ENCODE measurements around the gene KCNK18.

KCNK18 gene

GRCh38 chr10:117197189-117197588, at the start of gene KCNK18:
TSS of gene KCNK18 (plus strand) at chr10:117197489. CDS start at chr10:117197489, 0 bp downstream.
- Histone ChIP-seq H3K9me3 (ENCODE audit: control insufficient read depth, insufficient read depth, low read depth, low read length) (no peaks in the 10 kb centered on the region; the same call in 1 of the 2 replicates), H3K27me3 (ENCODE audit: control insufficient read depth, insufficient read depth, low read length) (no peaks in the 10 kb centered on the region), H3K4me3 (ENCODE audit: low read depth, low read length) (no peak within 1 kb of the TSS), H3K36me3 (ENCODE audit: control insufficient read depth, insufficient read depth, low read length) (no peaks in the 10 kb centered on the region), H3K4me1 (ENCODE audit: control insufficient read depth, insufficient read depth, low read length) (peaks cover 4% of the 10 kb centered on the region), H3K27ac (ENCODE audit: low read depth, low read length) (no peak within 1 kb of the TSS), H3K9ac (ENCODE audit: low read length) (no peak within 1 kb of the TSS)

GRCh38 chr10:117148284-117148683, 49.0 kb upstream of the KCNK18 start:
- H3K4me1 ChIP-seq (ENCODE audit: control insufficient read depth, insufficient read depth, low read length) = no peaks in the 10 kb centered on the region
- no peak overlapping the region for H3K4me3 ChIP-seq (ENCODE audit: low read depth, low read length)
- H3K27me3 ChIP-seq (ENCODE audit: control insufficient read depth, insufficient read depth, low read length) = peaks cover 97% of the 10 kb centered on the region
- H3K9ac ChIP-seq (ENCODE audit: low read length) = no peak overlapping the region
- no peaks in the 10 kb centered on the region for H3K36me3 ChIP-seq (ENCODE audit: control insufficient read depth, insufficient read depth, low read length)
- peaks cover 16% of the 10 kb centered on the region for H3K9me3 ChIP-seq (ENCODE audit: control insufficient read depth, insufficient read depth, low read depth, low read length)
- H3K27ac ChIP-seq (ENCODE audit: low read depth, low read length) = no peak overlapping the region

DNA sequence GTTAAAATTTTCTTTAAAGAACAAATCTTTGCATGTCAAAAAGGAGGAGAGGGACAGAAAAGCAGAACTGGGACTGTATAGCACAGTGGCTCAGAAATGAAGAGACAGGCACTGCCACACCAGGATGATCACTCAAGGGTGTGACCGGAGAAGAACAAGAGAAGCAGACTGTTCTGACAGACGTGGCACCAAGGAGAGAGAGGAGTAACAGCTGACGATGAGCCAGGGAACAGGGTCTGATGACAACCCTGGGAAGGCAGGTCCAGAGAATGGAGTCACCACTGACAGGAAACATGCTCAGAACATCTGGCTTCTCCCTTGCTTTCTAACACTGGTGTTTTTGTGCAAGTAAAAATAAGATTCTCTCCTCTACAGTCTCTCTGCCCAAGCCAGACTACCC, 44.6 kb upstream of the KCNK18 start:
- H3K27ac ChIP-seq (ENCODE audit: low read depth, low read length) = no peak overlapping the region
- H3K27me3 ChIP-seq (ENCODE audit: control insufficient read depth, insufficient read depth, low read length) = peaks cover 97% of the 10 kb centered on the region
- no peaks in the 10 kb centered on the region for H3K36me3 ChIP-seq (ENCODE audit: control insufficient read depth, insufficient read depth, low read length)
- H3K9me3 ChIP-seq (ENCODE audit: control insufficient read depth, insufficient read depth, low read depth, low read length) = no peaks in the 10 kb centered on the region
- no peaks in the 10 kb centered on the region for H3K4me1 ChIP-seq (ENCODE audit: control insufficient read depth, insufficient read depth, low read length)
- no peak overlapping the region for H3K4me3 ChIP-seq (ENCODE audit: low read depth, low read length)
- no peak overlapping the region for H3K9ac ChIP-seq (ENCODE audit: low read length)

GRCh38 chr10:117158297-117158696, 39.0 kb upstream of the KCNK18 start:
- Histone ChIP-seq H3K9ac (ENCODE audit: low read length) (no peak overlapping the region), H3K36me3 (ENCODE audit: control insufficient read depth, insufficient read depth, low read length) (no peaks in the 10 kb centered on the region), H3K27me3 (ENCODE audit: control insufficient read depth, insufficient read depth, low read length) (peaks cover 100% of the 10 kb centered on the region), H3K4me3 (ENCODE audit: low read depth, low read length) (no peak overlapping the region), H3K9me3 (ENCODE audit: control insufficient read depth, insufficient read depth, low read depth, low read length) (no peaks in the 10 kb centered on the region), H3K27ac (ENCODE audit: low read depth, low read length) (no peak overlapping the region), H3K4me1 (ENCODE audit: control insufficient read depth, insufficient read depth, low read length) (peaks cover 37% of the 10 kb centered on the region)

DNA sequence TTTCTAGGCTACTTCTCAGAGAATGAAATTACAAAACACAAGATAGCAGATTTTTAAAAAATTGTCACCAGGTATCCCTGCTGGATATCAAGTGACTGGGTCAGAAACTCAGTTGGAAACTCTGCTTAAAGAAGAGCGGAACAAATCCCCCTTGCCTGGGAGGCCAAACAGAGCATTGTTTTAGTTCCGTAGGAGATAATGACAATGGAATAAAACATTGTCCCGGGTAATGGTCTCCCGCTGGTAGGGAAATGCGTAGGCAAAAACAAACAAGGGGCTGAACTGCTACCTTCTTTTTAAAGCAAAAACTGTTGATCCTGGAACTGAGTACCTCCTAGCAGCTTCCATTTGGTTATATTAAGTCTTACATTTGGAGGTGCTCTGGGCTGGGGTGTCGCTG, 37.9 kb upstream of the KCNK18 start:
- Histone ChIP-seq H3K9me3 (ENCODE audit: control insufficient read depth, insufficient read depth, low read depth, low read length) (no peaks in the 10 kb centered on the region), H3K36me3 (ENCODE audit: control insufficient read depth, insufficient read depth, low read length) (no peaks in the 10 kb centered on the region), H3K9ac (ENCODE audit: low read length) (peak overlapping the region; percentile 21), H3K27ac (ENCODE audit: low read depth, low read length) (no peak overlapping the region), H3K27me3 (ENCODE audit: control insufficient read depth, insufficient read depth, low read length) (peaks cover 100% of the 10 kb centered on the region), H3K4me1 (ENCODE audit: control insufficient read depth, insufficient read depth, low read length) (peaks cover 37% of the 10 kb centered on the region), H3K4me3 (ENCODE audit: low read depth, low read length) (peak overlapping the region; percentile 13; the same call in 1 of the 2 replicates)

DNA sequence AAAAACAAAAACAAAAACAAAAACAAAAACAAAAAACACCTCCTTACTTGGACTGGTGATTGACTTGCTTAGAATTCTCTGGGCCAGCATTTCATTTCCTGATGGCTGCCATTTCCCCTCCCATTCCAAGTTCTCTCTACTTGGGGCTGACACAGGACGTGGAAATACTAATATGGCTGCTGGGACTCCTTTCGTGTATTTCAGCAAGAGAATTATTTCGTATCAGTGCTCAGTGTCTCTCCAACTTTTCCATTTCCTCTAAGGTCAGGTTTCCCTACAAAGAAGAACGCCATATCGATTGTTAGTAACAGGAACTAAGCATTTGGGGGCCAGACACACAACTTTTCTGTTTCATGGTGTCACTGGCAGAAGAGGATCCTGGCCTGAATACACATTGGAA, 36.7 kb upstream of the KCNK18 start:
- no peaks in the 10 kb centered on the region for H3K9me3 ChIP-seq (ENCODE audit: control insufficient read depth, insufficient read depth, low read depth, low read length)
- H3K9ac ChIP-seq (ENCODE audit: low read length) = no peak overlapping the region
- H3K27me3 ChIP-seq (ENCODE audit: control insufficient read depth, insufficient read depth, low read length) = peaks cover 100% of the 10 kb centered on the region
- no peak overlapping the region for H3K27ac ChIP-seq (ENCODE audit: low read depth, low read length)
- peaks cover 45% of the 10 kb centered on the region for H3K4me1 ChIP-seq (ENCODE audit: control insufficient read depth, insufficient read depth, low read length)
- no peaks in the 10 kb centered on the region for H3K36me3 ChIP-seq (ENCODE audit: control insufficient read depth, insufficient read depth, low read length)
- H3K4me3 ChIP-seq (ENCODE audit: low read depth, low read length) = no peak overlapping the region

DNA sequence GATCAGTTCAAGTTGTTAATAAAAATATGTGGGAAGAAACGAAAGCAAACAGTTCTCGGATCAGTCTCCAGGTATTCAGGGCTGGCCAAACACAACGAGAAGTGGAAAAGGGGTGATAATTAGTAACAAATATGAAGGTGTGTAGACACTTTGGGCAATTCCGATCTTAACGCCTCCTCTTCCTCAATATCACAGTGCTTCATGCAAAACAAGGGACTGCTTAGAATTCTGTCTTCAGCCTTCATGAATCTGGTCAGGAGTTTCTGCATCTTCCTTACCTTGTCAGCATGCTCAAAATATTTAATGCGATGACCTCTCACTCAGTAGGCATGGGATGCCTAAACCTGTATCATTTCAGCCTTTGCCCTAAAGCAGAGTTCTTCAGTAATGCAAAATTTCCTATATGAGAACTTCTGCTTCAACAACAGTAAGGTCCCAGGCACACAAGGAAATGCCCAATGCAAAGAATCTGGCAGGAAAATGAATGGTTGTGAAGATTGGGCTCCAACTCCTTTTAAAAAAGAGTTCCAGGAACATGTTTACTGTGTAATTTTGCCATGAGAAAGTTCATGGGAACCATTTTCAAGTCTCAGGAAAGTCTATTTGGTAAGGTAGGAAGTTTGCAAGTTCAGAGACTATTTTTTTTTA, 35.8 kb upstream of the KCNK18 start:
- peaks cover 100% of the 10 kb centered on the region for H3K27me3 ChIP-seq (ENCODE audit: control insufficient read depth, insufficient read depth, low read length)
- H3K4me1 ChIP-seq (ENCODE audit: control insufficient read depth, insufficient read depth, low read length) = peaks cover 52% of the 10 kb centered on the region

GRCh38 chr10:117162093-117163060, 34.9 kb upstream of the KCNK18 start:
- peak overlapping the region; percentile 56 for H3K4me3 ChIP-seq (ENCODE audit: low read depth, low read length)
- H3K4me1 ChIP-seq (ENCODE audit: control insufficient read depth, insufficient read depth, low read length) = peaks cover 53% of the 10 kb centered on the region
- peaks cover 100% of the 10 kb centered on the region for H3K27me3 ChIP-seq (ENCODE audit: control insufficient read depth, insufficient read depth, low read length)
- H3K9ac ChIP-seq (ENCODE audit: low read length) = no peak overlapping the region
- H3K27ac ChIP-seq (ENCODE audit: low read depth, low read length) = no peak overlapping the region
- no peaks in the 10 kb centered on the region for H3K36me3 ChIP-seq (ENCODE audit: control insufficient read depth, insufficient read depth, low read length)
- H3K9me3 ChIP-seq (ENCODE audit: control insufficient read depth, insufficient read depth, low read depth, low read length) = no peaks in the 10 kb centered on the region

More for the DNA sequence above, 35.8 kb upstream of the KCNK18 start:
- Histone ChIP-seq H3K36me3 (ENCODE audit: control insufficient read depth, insufficient read depth, low read length) (no peaks in the 10 kb centered on the region), H3K9ac (ENCODE audit: low read length) (no peak overlapping the region), H3K27ac (ENCODE audit: low read depth, low read length) (no peak overlapping the region), H3K4me3 (ENCODE audit: low read depth, low read length) (no peak overlapping the region), H3K9me3 (ENCODE audit: control insufficient read depth, insufficient read depth, low read depth, low read length) (no peaks in the 10 kb centered on the region)

DNA sequence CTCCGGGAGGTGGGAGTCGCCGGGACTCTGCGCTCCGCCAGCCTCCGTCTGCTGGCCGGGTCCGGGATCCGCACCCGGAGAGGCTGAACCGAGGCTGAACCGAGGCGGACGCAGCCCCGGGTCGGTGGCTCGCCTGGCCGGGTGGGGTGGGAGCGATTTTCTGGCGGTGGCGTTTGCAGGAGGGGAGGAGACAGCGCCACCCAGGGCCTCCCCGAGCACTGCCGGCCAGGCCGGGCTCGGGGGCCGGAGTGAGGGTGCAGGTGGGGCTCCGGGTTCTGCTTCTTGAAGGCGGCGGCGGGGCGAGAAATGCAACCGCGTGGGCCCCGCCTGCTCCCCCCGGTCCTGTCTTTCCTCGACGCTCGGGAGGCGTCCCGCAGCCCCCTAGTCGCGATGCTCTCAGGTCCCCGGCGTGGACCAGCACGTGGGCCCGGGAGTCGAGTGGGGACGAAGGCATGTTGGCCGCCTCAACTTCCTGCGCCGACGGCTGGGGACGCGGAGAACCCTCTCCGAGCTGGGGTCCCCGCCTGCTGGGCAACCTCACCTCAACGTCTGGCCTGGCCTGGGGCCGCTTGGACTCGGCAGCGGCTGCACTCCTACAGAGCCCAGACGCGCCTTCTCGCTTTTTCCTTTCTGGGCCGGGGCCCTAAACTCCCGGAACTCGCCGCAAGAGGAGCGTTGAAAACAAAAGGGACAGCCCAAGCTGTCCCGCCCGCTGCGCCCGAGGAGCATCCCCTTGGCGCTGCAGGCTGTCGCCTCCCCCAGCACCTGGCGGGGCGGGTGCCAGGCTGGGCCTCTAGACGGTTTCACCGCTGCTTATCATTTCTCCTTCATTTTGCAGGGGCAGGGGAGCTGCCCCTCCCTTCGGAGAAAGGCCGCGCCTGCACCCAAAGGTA, 34.0 kb upstream of the KCNK18 start:
- peaks cover 100% of the 10 kb centered on the region for H3K27me3 ChIP-seq (ENCODE audit: control insufficient read depth, insufficient read depth, low read length)

GRCh38 chr10:117163954-117164548, 33.2 kb upstream of the KCNK18 start:
- Histone ChIP-seq H3K27me3 (ENCODE audit: control insufficient read depth, insufficient read depth, low read length) (peaks cover 100% of the 10 kb centered on the region), H3K4me3 (ENCODE audit: low read depth, low read length) (peak overlapping the region; percentile 56; the same call in 1 of the 2 replicates), H3K4me1 (ENCODE audit: control insufficient read depth, insufficient read depth, low read length) (peaks cover 46% of the 10 kb centered on the region), H3K36me3 (ENCODE audit: control insufficient read depth, insufficient read depth, low read length) (no peaks in the 10 kb centered on the region), H3K27ac (ENCODE audit: low read depth, low read length) (no peak overlapping the region), H3K9ac (ENCODE audit: low read length) (no peak overlapping the region), H3K9me3 (ENCODE audit: control insufficient read depth, insufficient read depth, low read depth, low read length) (no peaks in the 10 kb centered on the region)

More for the DNA sequence above, 34.0 kb upstream of the KCNK18 start:
- no peak overlapping the region for H3K27ac ChIP-seq (ENCODE audit: low read depth, low read length)
- no peaks in the 10 kb centered on the region for H3K9me3 ChIP-seq (ENCODE audit: control insufficient read depth, insufficient read depth, low read depth, low read length)
- H3K9ac ChIP-seq (ENCODE audit: low read length) = no peak overlapping the region
- no peaks in the 10 kb centered on the region for H3K36me3 ChIP-seq (ENCODE audit: control insufficient read depth, insufficient read depth, low read length)
- peak overlapping the region; percentile 56 for H3K4me3 ChIP-seq (ENCODE audit: low read depth, low read length)
- peaks cover 51% of the 10 kb centered on the region for H3K4me1 ChIP-seq (ENCODE audit: control insufficient read depth, insufficient read depth, low read length)
